Neural cell (in vitro differentiated cells): ENCODE data around the gene LRGUK. TPM values are rescaled to one million over a fixed set of nuclear protein-coding genes. Genes with fewer than 3 reads are reported as not detected.

Experiments used
- H2AFZ ChIP-seq: fragments of 200-600, 300-800 bp; sonication (generic), shearing (Covaris generic); 2 replicates; pipeline ENCODE4 v1.6.0; 2014; ENCODE audit warnings: low read depth, mild to moderate bottlenecking, antibody characterized with exemption, low read length, moderate library complexity
- H3F3A ChIP-seq: fragments of 200-600 bp; shearing (Covaris generic); 2 replicates; pipeline ENCODE4 v1.6.1; 2016; ENCODE audit warnings: mild to moderate bottlenecking, moderate library complexity, mixed read lengths, antibody characterized with exemption, low read length; ENCODE audit not compliant: insufficient read depth, poor library complexity, severe bottlenecking
- H3K27ac ChIP-seq: fragments of 200-600, 300-800 bp; sonication (generic), shearing (Covaris generic); 2 replicates; pipeline ENCODE4 v1.5.1; 2014; ENCODE audit warnings: mild to moderate bottlenecking, low read length, moderate library complexity
- H3K27me3 ChIP-seq: fragments of 300-800, 200-600 bp; sonication (generic), shearing (Covaris generic); 2 replicates; pipeline ENCODE4 v1.6.0; 2014; ENCODE audit warnings: mild to moderate bottlenecking, low read depth, low read length, moderate library complexity; ENCODE audit not compliant: insufficient read depth
- H3K36me3 ChIP-seq: fragments of 300-800, 200-600 bp; sonication (generic), shearing (Covaris generic); 2 replicates; pipeline ENCODE4 v1.5.1; 2014; ENCODE audit warnings: mild to moderate bottlenecking, antibody characterized with exemption, low read length, moderate library complexity; ENCODE audit not compliant: insufficient read depth
- H3K4me2 ChIP-seq: fragments of 300-800, 200-600 bp; sonication (generic), shearing (Covaris generic); 2 replicates; pipeline ENCODE4 v1.6.0; 2014; ENCODE audit warnings: mild to moderate bottlenecking, low read length
- H3K4me3 ChIP-seq: fragments of 300-800, 200-600 bp; sonication (generic), shearing (Covaris generic); 2 replicates; pipeline ENCODE4 v1.5.1; 2014; ENCODE audit warnings: mild to moderate bottlenecking, low read length, moderate library complexity
- H3K79me2 ChIP-seq: fragments of 200-600 bp; shearing (Covaris generic); replicated peaks from 2 replicates; pipeline ENCODE4 v1.6.0; 2014; ENCODE audit warnings: mild to moderate bottlenecking, low read length, moderate library complexity; ENCODE audit not compliant: insufficient read depth
- H3K9ac ChIP-seq: fragments of 300-800, 200-600 bp; sonication (generic), shearing (Covaris generic); 2 replicates; pipeline ENCODE4 v1.6.1; 2016; ENCODE audit warnings: mild to moderate bottlenecking, low read length, mixed read lengths
- H3K9me2 ChIP-seq: fragments of 200-600 bp; shearing (Covaris generic); 2 replicates; pipeline ENCODE4 v1.6.1; 2016; ENCODE audit warnings: mild to moderate bottlenecking, low read length, mixed read lengths; ENCODE audit not compliant: insufficient read depth
- H3K9me3 ChIP-seq: fragments of 200-600, 300-800 bp; sonication (generic), shearing (Covaris generic); 2 replicates; pipeline ENCODE4 v1.6.1; 2016; ENCODE audit warnings: mild to moderate bottlenecking, mixed run types, low read length, moderate library complexity, mixed read lengths
- H4K20me1 ChIP-seq: fragments of 200-600 bp; shearing (Covaris generic); 2 replicates; pipeline ENCODE4 v1.6.1; 2016; ENCODE audit warnings: mild to moderate bottlenecking, mixed run types; ENCODE audit not compliant: insufficient read depth
- EP300 ChIP-seq: fragments of 450-650 bp; conservative IDR thresholded peaks from 2 replicates; pipeline ENCODE4 v1.6.1; 2014; ENCODE audit warnings: antibody characterized with exemption, mild to moderate bottlenecking, moderate library complexity; ENCODE audit not compliant: poor library complexity, severe bottlenecking
- EZH2 ChIP-seq: fragments of 200-600, 300-800 bp; shearing (Covaris generic), sonication (generic); IDR thresholded peaks from 2 replicates; pipeline ENCODE4 v1.6.1; 2014; ENCODE audit warnings: antibody characterized with exemption, low read length, borderline replicate concordance, mild to moderate bottlenecking; ENCODE audit not compliant: insufficient read depth, poor library complexity, severe bottlenecking
- MXI1 ChIP-seq: fragments of 450-650 bp; conservative IDR thresholded peaks from 2 replicates; pipeline ENCODE4 v1.6.1; 2014; ENCODE audit warnings: antibody characterized with exemption, mild to moderate bottlenecking; ENCODE audit not compliant: poor library complexity, severe bottlenecking
- POLR2AphosphoS5 ChIP-seq: IDR thresholded peaks from 2 replicates; pipeline ENCODE4 v1.6.1; 2012
- RAD21 ChIP-seq: fragments of 450-650 bp; conservative IDR thresholded peaks from 2 replicates; pipeline ENCODE4 v1.6.1; 2014; ENCODE audit warnings: antibody characterized with exemption, mild to moderate bottlenecking, moderate library complexity
- SMC3 ChIP-seq: fragments of 450-650 bp; conservative IDR thresholded peaks from 2 replicates; pipeline ENCODE4 v1.6.1; 2014; ENCODE audit warnings: antibody characterized with exemption, mild to moderate bottlenecking, moderate library complexity; ENCODE audit not compliant: poor library complexity
- TAF1 ChIP-seq: IDR thresholded peaks from 2 replicates; pipeline ENCODE4 v1.6.1; 2012; ENCODE audit warnings: low read depth
- polyA plus RNA-seq: library from polyadenylated mRNA; depleted of rRNA; stranded (reverse); fragments of >200 nt; gene quantifications from 2 replicates; pipeline ENCODE4 v1.2.3, GENCODE V29; 2014
- TF ChIP-seq, protein P1 (sequence below): IDR thresholded peaks from 2 replicates; pipeline ENCODE4 v1.6.1; 2012; ENCODE audit warnings: borderline replicate concordance
- TF ChIP-seq, protein P2 (sequence below): fragments of 450-650 bp; IDR thresholded peaks from 2 replicates; pipeline ENCODE4 v1.5.1; 2014; ENCODE audit warnings: antibody characterized with exemption, mild to moderate bottlenecking, moderate library complexity; ENCODE audit not compliant: poor library complexity, severe bottlenecking

The LRGUK gene
- polyA plus RNA-seq, 1 donor from 2014 or later: 4.9 TPM

DNA sequence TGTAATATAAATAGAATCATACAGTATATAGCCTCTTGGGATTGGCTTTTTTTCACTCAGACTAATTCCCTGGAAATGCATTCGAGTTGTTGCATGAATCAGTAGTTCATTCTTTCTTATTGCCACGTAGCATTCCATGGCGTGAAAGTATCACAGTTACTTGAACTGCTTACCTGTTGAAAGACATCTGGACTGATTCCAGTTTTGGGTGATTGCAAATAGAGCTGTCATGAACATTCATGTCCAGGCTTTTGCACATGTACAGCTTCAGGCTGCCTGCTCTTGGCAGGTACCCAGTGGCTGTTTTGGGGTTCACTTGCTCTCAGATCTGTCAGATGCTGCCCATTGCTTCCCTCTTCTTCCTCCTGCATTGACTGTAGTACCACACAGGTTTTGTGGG, 54.9 kb downstream of the LRGUK start:
- H3K79me2 ChIP-seq: no peaks in the 10 kb centered on the region
- H3K9ac ChIP-seq: no peak overlapping the region
- H3K27me3 ChIP-seq: no peaks in the 10 kb centered on the region
- TF ChIP-seq EZH2 (no peak), POLR2AphosphoS5 (no peak), TAF1 (no peak), EP300 (no peak), SMC3 (no peak), RAD21 (no peak), MXI1 (no peak)
- TF ChIP-seq, protein P1, sequence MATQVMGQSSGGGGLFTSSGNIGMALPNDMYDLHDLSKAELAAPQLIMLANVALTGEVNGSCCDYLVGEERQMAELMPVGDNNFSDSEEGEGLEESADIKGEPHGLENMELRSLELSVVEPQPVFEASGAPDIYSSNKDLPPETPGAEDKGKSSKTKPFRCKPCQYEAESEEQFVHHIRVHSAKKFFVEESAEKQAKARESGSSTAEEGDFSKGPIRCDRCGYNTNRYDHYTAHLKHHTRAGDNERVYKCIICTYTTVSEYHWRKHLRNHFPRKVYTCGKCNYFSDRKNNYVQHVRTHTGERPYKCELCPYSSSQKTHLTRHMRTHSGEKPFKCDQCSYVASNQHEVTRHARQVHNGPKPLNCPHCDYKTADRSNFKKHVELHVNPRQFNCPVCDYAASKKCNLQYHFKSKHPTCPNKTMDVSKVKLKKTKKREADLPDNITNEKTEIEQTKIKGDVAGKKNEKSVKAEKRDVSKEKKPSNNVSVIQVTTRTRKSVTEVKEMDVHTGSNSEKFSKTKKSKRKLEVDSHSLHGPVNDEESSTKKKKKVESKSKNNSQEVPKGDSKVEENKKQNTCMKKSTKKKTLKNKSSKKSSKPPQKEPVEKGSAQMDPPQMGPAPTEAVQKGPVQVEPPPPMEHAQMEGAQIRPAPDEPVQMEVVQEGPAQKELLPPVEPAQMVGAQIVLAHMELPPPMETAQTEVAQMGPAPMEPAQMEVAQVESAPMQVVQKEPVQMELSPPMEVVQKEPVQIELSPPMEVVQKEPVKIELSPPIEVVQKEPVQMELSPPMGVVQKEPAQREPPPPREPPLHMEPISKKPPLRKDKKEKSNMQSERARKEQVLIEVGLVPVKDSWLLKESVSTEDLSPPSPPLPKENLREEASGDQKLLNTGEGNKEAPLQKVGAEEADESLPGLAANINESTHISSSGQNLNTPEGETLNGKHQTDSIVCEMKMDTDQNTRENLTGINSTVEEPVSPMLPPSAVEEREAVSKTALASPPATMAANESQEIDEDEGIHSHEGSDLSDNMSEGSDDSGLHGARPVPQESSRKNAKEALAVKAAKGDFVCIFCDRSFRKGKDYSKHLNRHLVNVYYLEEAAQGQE: no peak
- H3K9me2 ChIP-seq: no peaks in the 10 kb centered on the region
- H4K20me1 ChIP-seq: no peaks in the 10 kb centered on the region
- no peaks in the 10 kb centered on the region for H3K36me3 ChIP-seq
- no peak overlapping the region for H2AFZ ChIP-seq
- no peak overlapping the region for H3K4me3 ChIP-seq
- H3K27ac ChIP-seq: no peak overlapping the region
- no peak overlapping the region for H3K4me2 ChIP-seq
- no peaks in the 10 kb centered on the region for H3K9me3 ChIP-seq
- no peaks in the 10 kb centered on the region for H3F3A ChIP-seq

DNA sequence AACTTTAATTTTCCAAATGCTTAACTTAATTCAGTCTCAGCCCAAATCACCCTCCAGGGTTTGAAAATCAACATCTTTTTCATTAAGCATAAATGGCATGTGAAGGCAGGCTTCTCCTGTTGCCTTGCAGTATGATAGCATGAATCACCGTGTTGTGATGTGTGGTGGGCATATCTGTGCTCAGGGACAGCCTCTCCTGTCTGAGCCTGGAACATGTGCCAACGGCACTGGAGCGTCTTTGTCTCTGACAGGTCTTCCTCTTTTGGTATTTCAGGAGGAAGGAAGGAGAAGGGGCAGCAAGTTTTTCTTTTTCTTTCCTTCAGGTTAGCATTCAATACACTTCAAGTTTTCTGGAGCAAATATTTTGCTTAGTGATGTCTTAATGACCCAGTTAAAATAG, 57.6 kb downstream of the LRGUK start:
- Histone ChIP-seq H4K20me1 (no peaks in the 10 kb centered on the region), H3F3A (no peaks in the 10 kb centered on the region), H3K4me2 (no peak overlapping the region), H3K36me3 (no peaks in the 10 kb centered on the region), H3K27ac (no peak overlapping the region), H2AFZ (no peak overlapping the region), H3K9ac (no peak overlapping the region), H3K9me2 (no peaks in the 10 kb centered on the region), H3K9me3 (no peaks in the 10 kb centered on the region), H3K79me2 (no peaks in the 10 kb centered on the region), H3K4me3 (no peak overlapping the region), H3K27me3 (no peaks in the 10 kb centered on the region)
- no peak for TF ChIP-seq POLR2AphosphoS5
- TF ChIP-seq EZH2: no peak
- TF ChIP-seq MXI1: no peak
- TF ChIP-seq, protein P2, sequence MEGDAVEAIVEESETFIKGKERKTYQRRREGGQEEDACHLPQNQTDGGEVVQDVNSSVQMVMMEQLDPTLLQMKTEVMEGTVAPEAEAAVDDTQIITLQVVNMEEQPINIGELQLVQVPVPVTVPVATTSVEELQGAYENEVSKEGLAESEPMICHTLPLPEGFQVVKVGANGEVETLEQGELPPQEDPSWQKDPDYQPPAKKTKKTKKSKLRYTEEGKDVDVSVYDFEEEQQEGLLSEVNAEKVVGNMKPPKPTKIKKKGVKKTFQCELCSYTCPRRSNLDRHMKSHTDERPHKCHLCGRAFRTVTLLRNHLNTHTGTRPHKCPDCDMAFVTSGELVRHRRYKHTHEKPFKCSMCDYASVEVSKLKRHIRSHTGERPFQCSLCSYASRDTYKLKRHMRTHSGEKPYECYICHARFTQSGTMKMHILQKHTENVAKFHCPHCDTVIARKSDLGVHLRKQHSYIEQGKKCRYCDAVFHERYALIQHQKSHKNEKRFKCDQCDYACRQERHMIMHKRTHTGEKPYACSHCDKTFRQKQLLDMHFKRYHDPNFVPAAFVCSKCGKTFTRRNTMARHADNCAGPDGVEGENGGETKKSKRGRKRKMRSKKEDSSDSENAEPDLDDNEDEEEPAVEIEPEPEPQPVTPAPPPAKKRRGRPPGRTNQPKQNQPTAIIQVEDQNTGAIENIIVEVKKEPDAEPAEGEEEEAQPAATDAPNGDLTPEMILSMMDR: no peak
- TF ChIP-seq TAF1: no peak
- no peak for TF ChIP-seq SMC3
- TF ChIP-seq, protein P1: no peak
- TF ChIP-seq RAD21: no peak
- no peak for TF ChIP-seq EP300
